Measurements from ENCODE around the gene HBZ. TPM values are rescaled to one million over a fixed set of nuclear protein-coding genes. Genes with fewer than 3 reads are reported as not detected.

The HBZ gene
- total RNA-seq: not detected
- polyA plus RNA-seq (ENCODE audit: insufficient read length in 6 of 6): 1 to 10 TPM in 5 of 6 donors, under 1 TPM in 1; 0.52 to 8.7 (median 4.2) TPM
- long read RNA-seq, donor 1, transcript HBZ-201 (3 exons, 755 nt): major isoform, 81 of 81 reads
- long read RNA-seq, donor 1, partial matches to known transcripts: 0 of 81 reads
- long read RNA-seq, donor 1, other reads (novel, unspliced or antisense): 0 of 81 reads
- long read RNA-seq, donor 2, transcript HBZ-201 (3 exons, 755 nt): major isoform, 9 of 9 reads
- long read RNA-seq, donor 2, partial matches to known transcripts: 0 of 9 reads
- long read RNA-seq, donor 2, other reads (novel, unspliced or antisense): 0 of 9 reads
- long read RNA-seq, donor 3, partial matches to known transcripts: 0 of 3 reads
- long read RNA-seq, donor 3, other reads (novel, unspliced or antisense): 0 of 3 reads
- long read RNA-seq, donor 4: 0 reads
- long read RNA-seq, donor 5: 0 reads
- long read RNA-seq, donor 6, partial matches to known transcripts: 0 of 2 reads
- long read RNA-seq, donor 6, other reads (novel, unspliced or antisense): 0 of 2 reads
- long read RNA-seq, donor 7, transcript HBZ-201 (3 exons, 755 nt): major isoform, 6 of 6 reads
- long read RNA-seq, donor 7, partial matches to known transcripts: 0 of 6 reads
- long read RNA-seq, donor 7, other reads (novel, unspliced or antisense): 0 of 6 reads
- long read RNA-seq, donor 8, partial matches to known transcripts: 0 of 3 reads
- long read RNA-seq, donor 8, other reads (novel, unspliced or antisense): 0 of 3 reads
- long read RNA-seq, donor 9: 0 reads
- long read RNA-seq, donor 10: 0 reads
- long read RNA-seq, donor 11: 0 reads
- long read RNA-seq, donor 12, transcript HBZ-201 (3 exons, 755 nt): major isoform, 7 of 7 reads
- long read RNA-seq, donor 12, partial matches to known transcripts: 0 of 7 reads
- long read RNA-seq, donor 12, other reads (novel, unspliced or antisense): 0 of 7 reads

DNA sequence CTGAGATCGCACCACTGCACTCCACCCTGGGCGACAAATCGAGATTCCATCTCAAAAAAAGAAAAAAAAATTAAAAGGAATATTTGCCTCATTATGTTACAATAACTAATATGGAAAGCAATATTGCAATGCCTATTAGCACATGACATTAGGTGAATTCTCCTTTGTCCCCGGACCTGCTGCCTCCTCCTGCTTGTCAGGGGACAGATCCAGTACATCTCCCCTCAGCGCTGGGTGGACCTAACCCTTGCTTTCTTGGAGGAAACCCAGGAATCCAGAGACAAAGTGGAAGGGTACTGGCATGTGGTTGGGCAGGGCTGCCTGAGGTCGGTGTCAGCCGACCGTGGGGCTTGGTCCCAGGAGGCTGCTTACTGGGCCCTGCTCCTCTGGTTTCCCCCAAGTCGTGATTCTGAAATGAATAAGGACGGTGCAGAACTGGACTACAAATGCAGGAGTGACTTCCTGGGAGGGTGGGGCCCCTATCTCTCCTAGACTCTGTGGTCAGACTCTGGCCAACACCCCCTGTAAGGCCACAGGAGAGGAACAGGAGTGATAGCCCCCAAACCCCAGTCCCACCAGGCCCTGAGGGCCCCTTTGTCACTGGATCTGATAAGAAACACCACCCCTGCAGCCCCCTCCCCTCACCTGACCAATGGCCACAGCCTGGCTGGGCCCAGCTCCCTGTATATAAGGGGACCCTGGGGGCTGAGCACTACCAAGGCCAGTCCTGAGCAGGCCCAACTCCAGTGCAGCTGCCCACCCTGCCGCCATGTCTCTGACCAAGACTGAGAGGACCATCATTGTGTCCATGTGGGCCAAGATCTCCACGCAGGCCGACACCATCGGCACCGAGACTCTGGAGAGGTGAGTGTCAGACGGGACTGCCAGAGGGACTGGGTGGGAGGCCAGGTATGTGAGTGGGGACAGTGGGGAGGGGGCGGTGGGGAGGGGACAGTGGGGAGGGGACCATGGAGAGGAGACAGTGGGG lies at the start of gene HBZ:
HBZ (plus strand) TSS at position 504 of the 988 bp plus-strand sequence; CDS start at position 770, 266 bp downstream.
- Histone ChIP-seq H3K36me3 (no peaks in the 10 kb centered on the region), H3K9me3 (no peaks in the 10 kb centered on the region), H3K27me3 (peaks cover 11 to 57% of the 10 kb centered on the region in 2 donors), H3K4me3 (no peak within 1 kb of the TSS), H3K27ac (no peak within 1 kb of the TSS), H3K4me1 (peaks cover 8 to 11% of the 10 kb centered on the region in 2 donors)
- DNase-seq: no peak
- ATAC-seq: no peak
- intact Hi-C loops (cut with DNase I): no loop called here
- TF ChIP-seq CTCF (IDR thresholded peaks at IDR 0.05): no peak

DNA sequence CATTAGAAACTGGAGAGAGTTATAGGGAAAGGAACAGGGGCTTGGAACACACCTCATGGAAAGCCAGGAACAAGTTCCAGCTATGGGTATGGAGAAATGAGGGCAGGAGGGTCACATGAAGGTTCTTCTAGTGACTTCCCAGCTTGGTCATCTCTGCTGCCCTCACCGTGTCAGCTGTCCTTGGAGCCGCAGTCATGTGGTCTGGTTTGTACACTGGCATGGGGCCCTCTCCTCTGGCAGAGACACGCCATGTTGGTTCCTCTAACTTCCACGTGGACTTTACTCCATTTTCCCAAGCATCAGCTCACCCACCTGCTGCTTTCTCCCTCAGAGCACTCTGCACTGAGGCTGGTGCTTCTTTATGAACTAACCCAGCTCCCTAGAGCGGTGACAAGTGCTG lies 48.1 kb upstream of the HBZ start:
- ATAC-seq: no peak
- H3K4me1 ChIP-seq: peaks cover 0 to 4% of the 10 kb centered on the region in 2 donors
- TF ChIP-seq CTCF (IDR thresholded peaks at IDR 0.05): no peak

GRCh38 chr16:104928-105327 lies 47.5 kb upstream of the HBZ start:
- Histone ChIP-seq H3K27ac (no peak overlapping the region), H3K4me3 (no peak overlapping the region), H3K36me3 (peaks cover 0 to 38% of the 10 kb centered on the region in 2 donors), H3K9me3 (no peaks in the 10 kb centered on the region), H3K4me1 (peaks cover 0 to 4% of the 10 kb centered on the region in 2 donors), H3K27me3 (no peaks in the 10 kb centered on the region)
- TF ChIP-seq CTCF (IDR thresholded peaks at IDR 0.05): no peak
- DNase-seq (no peak), ATAC-seq (no peak)
- intact Hi-C loops (cut with DNase I): no loop called here

More for the DNA sequence above, 48.1 kb upstream of the HBZ start:
- Histone ChIP-seq H3K27me3 (no peaks in the 10 kb centered on the region), H3K27ac (no peak overlapping the region), H3K4me3 (no peak overlapping the region), H3K9me3 (no peaks in the 10 kb centered on the region), H3K36me3 (peaks cover 0 to 33% of the 10 kb centered on the region in 2 donors)
- no peak for DNase-seq
- intact Hi-C loops (cut with DNase I): no loop called here

GRCh38 chr16:105521-105920 lies 46.9 kb upstream of the HBZ start:
- Histone ChIP-seq H3K4me1 (peaks cover 0 to 4% of the 10 kb centered on the region in 2 donors), H3K27ac (no peak overlapping the region), H3K36me3 (peaks cover 0 to 44% of the 10 kb centered on the region in 2 donors), H3K9me3 (no peaks in the 10 kb centered on the region), H3K4me3 (no peak overlapping the region), H3K27me3 (no peaks in the 10 kb centered on the region)
- intact Hi-C loops (cut with DNase I): no loop called here
- no peak for TF ChIP-seq CTCF (IDR thresholded peaks at IDR 0.05)
- no peak for DNase-seq
- ATAC-seq: no peak
